ENCODE results near the gene B4GAT1. TPM values are rescaled to one million over a fixed set of nuclear protein-coding genes. Genes with fewer than 3 reads are reported as not detected.

The B4GAT1 gene
- total RNA-seq, 1 donor from 2014 or later = 31.9 TPM

GRCh38 chr11:66331542-66332370 is 15.7 kb downstream of the B4GAT1 start:
- Mint-ChIP-seq H3K9me3 (no peaks in the 10 kb centered on the region), H3K27ac (no peak overlapping the region), H3K27me3 (no peaks in the 10 kb centered on the region), H3K36me3 (no peaks in the 10 kb centered on the region), H3K4me3 (no peak overlapping the region), H3K4me1 (ENCODE audit: unreplicated experiment) (peaks cover 19% of the 10 kb centered on the region)
- no peak for TF ChIP-seq CTCF (conservative IDR thresholded peaks at IDR 0.05)
- no peak for DNase-seq (ENCODE audit: extremely low spot score, unreplicated experiment)

- Mint-ChIP-seq H3K4me3 (no peak overlapping the region), H3K4me1 (ENCODE audit: unreplicated experiment) (peaks cover 21% of the 10 kb centered on the region), H3K27ac (no peak overlapping the region), H3K9me3 (no peaks in the 10 kb centered on the region), H3K36me3 (no peaks in the 10 kb centered on the region), H3K27me3 (no peaks in the 10 kb centered on the region)
- TF ChIP-seq CTCF (conservative IDR thresholded peaks at IDR 0.05) = no peak
- DNase-seq (ENCODE audit: extremely low spot score, unreplicated experiment) = no peak
Measured at GRCh38 chr11:66330931-66331330, 16.5 kb downstream of the B4GAT1 start.

GRCh38 chr11:66329165-66329673 is 18.2 kb downstream of the B4GAT1 start:
- H3K4me3 Mint-ChIP-seq = no peak overlapping the region
- no peaks in the 10 kb centered on the region for H3K27me3 Mint-ChIP-seq
- TF ChIP-seq CTCF (conservative IDR thresholded peaks at IDR 0.05) = no peak
- no peak for DNase-seq (ENCODE audit: extremely low spot score, unreplicated experiment)
- no peaks in the 10 kb centered on the region for H3K36me3 Mint-ChIP-seq
- no peak overlapping the region for H3K27ac Mint-ChIP-seq
- H3K9me3 Mint-ChIP-seq = no peaks in the 10 kb centered on the region
- H3K4me1 Mint-ChIP-seq (ENCODE audit: unreplicated experiment) = peaks cover 23% of the 10 kb centered on the region

- no peaks in the 10 kb centered on the region for H3K27me3 Mint-ChIP-seq
- peak; percentile 85 for DNase-seq (ENCODE audit: extremely low spot score, unreplicated experiment)
- peak; percentile 96 for TF ChIP-seq CTCF (conservative IDR thresholded peaks at IDR 0.05)
- H3K4me3 Mint-ChIP-seq = peak overlapping the region; percentile 65
- no peaks in the 10 kb centered on the region for H3K9me3 Mint-ChIP-seq
- H3K27ac Mint-ChIP-seq = peak overlapping the region; percentile 55
- H3K4me1 Mint-ChIP-seq (ENCODE audit: unreplicated experiment) = peaks cover 25% of the 10 kb centered on the region
- H3K36me3 Mint-ChIP-seq = no peaks in the 10 kb centered on the region
Measured at GRCh38 chr11:66328302-66329144, 18.9 kb downstream of the B4GAT1 start.

GRCh38 chr11:66328031-66328301 is 19.5 kb downstream of the B4GAT1 start:
- Mint-ChIP-seq H3K4me1 (ENCODE audit: unreplicated experiment) (peaks cover 31% of the 10 kb centered on the region), H3K4me3 (no peak overlapping the region), H3K36me3 (no peaks in the 10 kb centered on the region), H3K27ac (peak overlapping the region; percentile 46), H3K9me3 (no peaks in the 10 kb centered on the region), H3K27me3 (no peaks in the 10 kb centered on the region)
- DNase-seq (ENCODE audit: extremely low spot score, unreplicated experiment) = no peak
- TF ChIP-seq CTCF (conservative IDR thresholded peaks at IDR 0.05) = no peak

Measured in type B pancreatic cell (in vitro differentiated cells).